ENCODE measurements around the gene ELAVL2.

Gene ELAVL2

GRCh38 chr9:23826120-23826629 is at the start of gene ELAVL2:
ELAVL2 (minus strand) TSS chr9:23826240; CDS start chr9:23762234, 64,006 bp downstream.
- peak; percentile 15 for DNase-seq (ENCODE audit: low read depth, low spot score)

DNA sequence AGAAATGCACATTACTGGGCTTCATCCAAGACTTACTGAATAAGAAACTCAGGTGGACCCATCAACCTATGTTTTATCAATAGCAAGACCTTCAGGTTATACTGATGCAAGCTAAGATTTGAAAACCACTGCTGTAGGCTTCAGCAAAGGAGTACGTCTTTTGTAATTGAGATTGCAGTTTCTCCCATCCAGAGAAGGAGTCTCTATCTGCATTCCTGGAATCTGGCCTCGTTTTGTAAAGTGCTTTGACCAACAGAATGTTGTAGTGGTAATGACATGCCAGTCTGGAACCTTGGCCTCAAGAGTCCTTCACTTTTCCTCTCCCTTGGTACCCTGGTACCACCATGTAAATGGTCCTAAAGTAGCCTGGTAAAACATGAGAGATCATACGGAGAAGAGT is 32.2 kb upstream of the ELAVL2 start:
- no peak for DNase-seq (ENCODE audit: low read depth, low spot score)

DNA sequence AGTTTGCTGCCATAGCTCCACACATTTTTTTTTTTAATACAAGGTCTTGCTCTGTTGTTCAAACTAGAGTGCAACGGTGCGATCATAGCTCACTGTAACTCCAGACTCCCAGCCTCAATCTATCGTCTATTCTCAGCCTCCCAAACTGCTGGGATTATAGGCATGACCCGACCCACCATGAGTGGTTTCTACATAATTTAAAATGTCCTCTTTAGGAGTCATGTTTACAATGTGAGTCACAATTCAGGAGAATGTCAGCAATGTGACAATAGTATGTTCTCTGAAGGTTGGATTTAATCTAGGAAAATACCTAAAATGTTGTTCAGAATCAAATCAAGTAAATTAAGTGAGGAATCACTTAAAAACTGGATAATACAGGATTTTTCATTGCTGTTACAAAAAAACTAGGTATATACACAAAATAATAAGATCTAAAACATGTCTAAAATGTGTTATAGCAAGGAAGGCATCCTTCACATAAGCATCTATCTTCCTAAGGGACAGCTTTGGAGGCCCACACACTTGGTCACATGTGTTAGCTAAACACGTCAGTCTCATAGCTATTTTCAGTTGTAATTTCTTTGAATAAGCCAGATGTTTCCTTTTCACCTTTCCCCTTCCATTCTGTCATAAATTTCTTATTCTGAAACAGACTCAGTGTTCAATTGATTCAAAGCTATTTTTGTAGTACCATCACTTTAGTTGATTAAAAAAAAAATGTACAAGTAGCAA is 30.0 kb upstream of the ELAVL2 start:
- DNase-seq (ENCODE audit: low read depth, low spot score), result no peak

GRCh38 chr9:23850690-23851629 is 24.9 kb upstream of the ELAVL2 start:
- DNase-seq (ENCODE audit: low read depth, low spot score), result no peak

DNA sequence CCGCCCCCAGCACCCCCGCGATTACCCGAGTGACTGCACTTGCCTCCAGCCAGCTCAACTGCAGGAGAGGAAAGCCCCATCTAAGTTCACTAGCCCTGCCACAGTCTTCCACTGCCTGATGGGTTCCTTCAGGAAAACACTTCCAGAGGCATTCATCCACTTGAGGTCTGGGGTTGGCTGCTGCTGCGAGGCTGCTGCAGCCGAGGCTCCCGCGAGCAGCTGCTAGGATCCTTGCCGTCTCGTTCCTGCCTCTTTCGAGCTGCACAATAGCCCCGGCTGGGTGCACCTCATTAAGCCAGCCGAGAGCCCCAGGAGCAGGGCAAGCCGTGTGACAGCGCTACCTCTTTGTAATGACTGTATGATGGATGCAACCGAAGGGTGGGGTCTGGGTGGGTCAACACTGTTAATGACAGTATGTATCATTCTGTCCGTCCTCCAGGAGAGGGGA is 24.2 kb upstream of the ELAVL2 start:
- no peak for DNase-seq (ENCODE audit: low read depth, low spot score)

DNA sequence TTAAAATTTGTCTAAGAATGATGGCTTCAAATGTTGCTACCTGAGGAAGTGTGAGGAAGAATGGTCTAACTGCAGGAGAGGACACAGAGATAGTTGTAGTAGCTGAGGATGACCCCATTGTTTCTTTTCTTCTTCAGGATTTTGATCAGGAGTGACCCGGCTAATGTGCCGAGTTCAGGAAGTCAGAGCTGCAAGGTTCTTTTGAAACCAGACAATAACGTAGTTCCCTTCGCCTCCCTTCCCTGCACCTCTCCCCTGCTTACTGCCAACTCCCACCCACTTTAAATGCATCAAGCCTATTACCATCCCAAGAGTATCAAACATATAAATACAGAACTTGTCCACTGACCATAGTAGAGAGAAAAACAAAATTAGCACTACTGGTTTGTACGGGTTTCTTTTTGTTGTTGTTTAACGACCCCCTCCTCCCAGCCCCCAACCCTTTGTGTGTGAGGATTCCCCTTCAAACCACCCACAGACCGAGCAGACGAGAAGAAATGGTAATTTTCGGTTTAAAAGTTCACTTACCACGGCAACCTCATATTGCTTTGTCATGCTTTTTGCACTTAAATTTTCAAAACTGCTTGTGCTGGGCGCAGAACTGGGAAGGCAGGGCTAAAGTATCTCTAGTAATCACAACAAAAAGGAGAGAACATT is 23.5 kb upstream of the ELAVL2 start:
- no peak for DNase-seq (ENCODE audit: low read depth, low spot score)

GRCh38 chr9:23842565-23843129 is 16.6 kb upstream of the ELAVL2 start:
- no peak for DNase-seq (ENCODE audit: low read depth, low spot score)

DNA sequence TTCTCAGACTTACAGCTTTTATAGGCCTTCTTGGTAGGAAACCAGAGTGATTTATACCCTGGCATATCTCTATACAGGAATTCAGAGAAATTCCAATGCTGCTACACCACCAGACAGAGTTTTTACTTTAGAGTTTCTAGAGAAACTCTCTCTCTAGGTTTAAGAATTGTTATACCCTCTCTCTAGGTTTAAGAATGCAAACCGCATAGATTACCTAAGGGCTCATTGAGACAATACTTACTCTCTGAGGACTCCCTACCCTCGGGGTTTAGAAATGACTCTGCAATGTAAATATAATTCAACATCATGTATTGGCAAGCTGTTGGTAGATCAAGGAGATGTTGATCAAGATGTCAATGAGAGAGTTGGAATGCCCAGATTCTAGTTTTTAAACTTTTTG is 15.3 kb upstream of the ELAVL2 start:
- no peak for DNase-seq (ENCODE audit: low read depth, low spot score)

GRCh38 chr9:23837038-23837437 is 11.0 kb upstream of the ELAVL2 start:
- no peak for DNase-seq (ENCODE audit: low read depth, low spot score)

DNA sequence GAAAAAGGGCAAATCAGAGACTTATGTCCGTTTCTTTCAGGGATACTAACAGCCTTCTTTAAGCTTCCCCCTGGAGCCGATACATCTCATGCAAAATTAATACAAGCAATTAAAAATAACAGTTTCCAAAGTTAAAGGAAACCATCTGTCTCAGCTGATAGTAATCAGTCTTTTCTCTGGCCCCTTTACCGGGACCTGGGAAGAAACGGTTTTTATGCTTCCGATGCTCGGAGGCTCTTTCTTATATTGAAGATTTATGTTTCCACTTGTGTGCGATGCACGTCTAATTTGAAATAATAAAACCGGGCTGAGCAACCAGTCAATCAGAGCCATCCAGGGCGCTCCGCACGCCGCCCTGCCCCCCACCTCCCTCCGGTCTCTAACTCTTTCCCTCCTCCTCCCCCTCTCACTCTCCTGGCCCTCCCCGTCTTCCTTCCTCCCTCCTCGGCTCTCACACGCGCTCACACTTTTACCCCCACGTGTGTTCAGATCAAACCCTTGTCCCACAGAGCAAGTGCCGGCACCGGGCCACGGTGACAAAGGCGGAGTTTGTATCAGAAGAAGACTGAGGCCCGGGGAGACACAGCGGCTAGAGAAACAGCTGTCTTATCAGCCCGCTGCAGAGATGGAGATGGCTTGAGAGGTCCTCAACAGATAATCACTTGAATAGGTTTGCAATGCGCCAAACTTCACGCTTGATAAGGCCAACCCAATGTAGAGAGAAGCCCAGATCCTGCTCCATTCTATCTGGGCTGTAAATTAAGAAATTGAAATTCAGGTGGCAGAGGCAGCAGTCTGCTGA is 5.1 kb upstream of the ELAVL2 start:
- DNase-seq (ENCODE audit: low read depth, low spot score), result no peak

GRCh38 chr9:23830476-23830805 is 4.4 kb upstream of the ELAVL2 start:
- no peak for DNase-seq (ENCODE audit: low read depth, low spot score)

GRCh38 chr9:23829580-23830475 is 3.8 kb upstream of the ELAVL2 start:
- no peak for DNase-seq (ENCODE audit: low read depth, low spot score)

DNA sequence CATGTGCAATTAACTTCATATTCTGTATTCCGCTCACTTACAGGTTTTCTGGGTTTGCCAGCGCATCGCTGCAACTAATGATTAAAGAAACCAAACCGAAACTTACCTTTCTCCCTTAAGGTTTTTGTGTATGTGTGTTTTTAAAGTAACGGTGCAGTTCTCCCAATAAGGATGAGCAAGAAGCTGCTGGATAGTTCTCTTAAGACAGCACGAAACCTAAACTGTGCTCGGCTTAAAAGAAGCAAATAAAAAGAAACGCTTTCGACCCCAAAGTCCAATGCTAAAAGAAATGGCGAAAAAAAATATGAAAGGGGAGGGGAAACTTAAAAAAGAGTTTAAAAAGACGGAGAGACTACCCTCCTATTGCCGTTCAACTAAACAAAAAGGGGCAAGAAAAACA is 340 bp downstream of the ELAVL2 start:
- DNase-seq (ENCODE audit: low read depth, low spot score), result no peak

- no peak for DNase-seq (ENCODE audit: low read depth, low spot score)
Measured at GRCh38 chr9:23824830-23825591, 1.0 kb downstream of the ELAVL2 start.

DNA sequence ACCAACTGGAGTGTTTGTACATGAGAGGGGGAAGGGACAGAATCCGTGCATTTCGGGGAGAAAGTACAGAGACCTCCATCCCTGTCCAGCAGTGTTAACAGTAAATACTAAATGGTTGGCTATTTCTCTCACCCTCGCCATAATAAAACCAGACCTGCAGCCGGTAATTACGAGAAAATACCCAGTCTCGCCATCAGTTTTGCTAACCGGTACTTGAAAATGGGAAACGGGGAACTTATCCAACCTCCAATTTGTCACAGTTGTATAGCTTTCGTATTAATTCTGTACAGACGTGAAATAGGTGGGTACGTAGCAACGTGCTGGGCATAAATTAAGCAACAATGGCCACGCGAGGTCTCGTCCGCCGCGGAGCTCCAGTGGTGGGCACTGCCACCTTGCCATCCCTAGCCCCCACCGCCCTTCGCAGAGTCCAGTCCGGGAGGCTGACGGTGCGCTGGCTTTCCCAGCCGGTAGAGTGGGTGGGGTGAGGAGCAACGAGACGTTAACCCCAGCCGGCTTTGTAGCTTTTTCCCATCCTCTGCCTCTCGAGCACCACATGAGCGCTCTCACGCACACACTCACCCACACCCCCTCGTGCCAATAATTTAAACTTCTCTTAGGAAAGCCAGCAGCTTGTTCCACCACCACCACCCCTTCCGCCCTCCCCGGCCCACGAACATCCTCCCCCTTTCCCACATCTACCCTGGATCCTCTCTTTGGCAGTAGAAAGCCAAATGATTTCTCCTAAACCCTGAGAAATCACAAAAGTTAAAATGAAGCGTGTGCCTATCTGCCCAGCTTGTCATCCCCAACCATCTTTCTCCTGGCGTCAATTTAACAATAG is 1.8 kb downstream of the ELAVL2 start:
- DNase-seq (ENCODE audit: low read depth, low spot score), result no peak

DNA sequence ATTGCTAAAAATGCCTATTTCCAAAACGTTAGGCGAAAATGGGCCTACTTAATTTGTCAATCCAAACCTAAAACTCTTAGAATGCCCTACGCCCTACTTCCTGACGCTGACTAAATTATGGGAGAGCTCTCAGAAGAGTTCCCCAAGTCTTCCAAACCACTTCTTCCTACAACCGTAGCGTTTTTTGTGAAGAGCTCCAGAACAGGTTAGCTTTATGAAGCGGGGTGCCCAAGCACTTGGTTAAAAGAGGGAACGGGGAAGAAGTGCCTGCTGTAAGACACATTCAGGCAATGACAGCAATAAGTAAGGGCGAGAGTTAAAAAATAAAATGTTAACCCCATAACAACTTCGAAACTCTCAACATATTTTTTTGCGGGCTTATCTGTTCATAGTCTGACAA is 2.8 kb downstream of the ELAVL2 start:
- no peak for DNase-seq (ENCODE audit: low read depth, low spot score)

- DNase-seq (ENCODE audit: low read depth, low spot score), result no peak
Measured at GRCh38 chr9:23822261-23823169, 3.5 kb downstream of the ELAVL2 start.

Measured in activated naive CD8-positive, alpha-beta T cell treated with anti-CD3 and anti-CD28 coated beads, Interleukin-2, amount 50 U/mL, for 16 hours (primary cell).